Measurements from ENCODE around the gene TCHHL1.

Gene TCHHL1

DNA sequence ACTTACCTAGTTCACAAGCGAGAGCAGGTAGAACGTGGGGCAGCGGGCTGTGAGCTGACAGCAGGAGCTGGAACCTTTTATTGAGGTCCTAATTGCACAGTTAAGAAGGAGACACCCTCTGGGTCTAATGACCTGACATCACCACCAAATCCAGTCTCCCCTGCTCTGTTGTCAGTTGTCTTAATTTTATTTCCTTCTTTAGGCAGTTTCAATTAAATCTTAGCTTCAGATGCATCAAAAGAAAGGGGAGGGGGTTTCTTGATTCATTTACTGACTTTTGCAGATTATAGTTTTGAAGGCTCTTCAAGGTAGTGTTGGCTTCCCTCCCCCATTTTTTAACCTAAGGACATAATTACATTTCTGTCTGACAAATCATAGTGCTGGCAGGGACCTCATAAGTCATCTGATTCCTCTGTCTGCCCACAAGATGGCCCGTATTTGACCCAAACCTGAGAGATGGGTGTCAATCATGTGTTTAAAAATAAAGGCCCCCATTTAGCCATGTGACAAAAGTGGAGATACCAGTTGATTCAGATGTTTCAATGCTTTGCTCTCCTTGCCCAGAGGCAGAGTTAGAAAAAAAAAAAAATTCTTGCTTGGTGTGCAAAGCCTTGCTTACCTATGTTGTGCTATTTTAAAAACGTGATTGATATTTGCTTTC, at the start of gene TCHHL1:
TSS of gene TCHHL1 (minus strand) at position 51 of the 661 bp plus-strand sequence. CDS start 921 bp downstream, outside the sequence.
- no peak for DNase-seq

DNA sequence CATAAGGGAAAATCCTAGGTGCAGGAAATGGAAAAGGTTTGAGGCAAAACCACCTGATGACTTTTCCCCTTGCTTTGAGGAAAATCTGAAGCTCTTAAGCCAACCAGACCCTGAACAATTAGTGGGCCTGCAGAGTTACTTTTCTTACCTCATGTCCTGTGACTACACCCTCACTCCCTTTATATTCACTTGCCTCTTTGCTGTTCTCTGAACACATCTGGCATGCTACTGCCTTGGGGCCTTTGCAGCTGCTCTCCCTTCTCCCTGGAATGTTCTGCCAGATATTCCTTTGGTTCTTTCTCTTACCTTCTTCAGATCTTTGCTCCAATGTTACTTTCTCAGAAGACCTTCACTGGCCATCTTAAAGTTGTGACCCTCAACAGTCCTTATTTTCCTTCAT, 48.4 kb upstream of the TCHHL1 start:
- no peak for DNase-seq

DNA sequence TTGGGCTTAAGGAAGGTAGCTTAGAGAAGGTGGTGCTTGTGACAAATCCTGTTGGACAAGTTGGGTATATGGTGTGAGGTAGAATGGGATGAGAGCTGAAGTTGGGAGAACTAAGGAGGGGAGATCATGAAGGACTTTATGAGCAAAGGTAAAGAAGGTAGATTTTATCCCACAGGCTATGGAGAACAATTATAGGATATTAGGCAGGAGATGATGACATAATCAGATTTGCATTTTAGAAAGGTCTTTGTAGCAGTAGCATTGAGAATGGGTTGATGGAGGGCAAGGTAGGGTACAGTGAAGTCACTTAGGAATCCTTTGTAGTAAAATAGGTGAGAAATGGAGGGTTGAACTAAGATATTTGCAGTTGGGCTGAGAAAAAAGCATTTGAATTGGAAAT, 41.3 kb upstream of the TCHHL1 start:
- DNase-seq: no peak

DNA sequence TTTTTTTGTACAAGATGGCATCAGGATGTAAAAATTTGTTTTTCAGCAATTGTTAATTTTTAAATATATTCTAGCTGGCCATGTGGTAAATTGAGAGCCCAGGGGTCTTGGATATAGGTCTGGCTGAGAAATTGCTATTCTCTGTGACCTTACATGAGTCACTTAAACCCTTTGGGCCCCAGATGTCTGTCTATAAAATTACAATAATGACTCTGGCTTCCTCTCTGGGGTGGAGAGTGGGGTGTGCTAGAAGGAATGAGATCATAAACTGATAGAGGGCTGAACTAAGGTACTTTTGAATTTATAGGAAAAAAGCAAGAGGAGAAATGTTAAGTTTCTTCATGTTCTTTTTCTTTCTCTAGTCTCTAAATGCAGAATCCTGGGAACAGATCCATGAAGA, 38.8 kb upstream of the TCHHL1 start:
- DNase-seq: no peak

DNA sequence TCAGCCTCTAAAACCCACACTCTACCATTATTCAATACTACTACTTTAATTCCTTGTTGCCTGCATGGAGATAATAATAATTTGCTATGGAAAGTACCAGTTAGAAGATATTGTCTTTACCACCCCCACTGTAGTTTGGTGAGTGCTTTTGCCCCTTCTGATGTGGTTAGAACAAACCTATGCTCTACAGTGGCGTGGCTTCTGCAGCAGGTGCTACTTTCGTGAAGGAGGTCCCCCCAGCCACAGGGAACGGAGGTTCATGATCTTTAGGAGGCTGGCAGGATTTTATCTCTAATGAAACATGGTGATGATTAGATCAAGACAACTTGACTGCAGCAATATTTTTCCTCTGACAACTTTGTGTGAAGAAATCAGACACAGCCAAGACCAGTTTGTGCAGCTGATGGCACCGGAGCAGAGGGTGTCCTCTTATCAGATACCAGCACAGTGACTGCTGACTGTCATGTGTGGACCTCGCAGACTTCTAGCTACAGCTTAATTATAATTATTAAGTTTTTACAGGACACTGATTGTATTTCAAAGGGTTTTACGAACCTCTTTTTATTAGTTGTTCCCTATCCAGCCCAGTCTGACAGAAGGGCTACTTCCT, 37.1 kb upstream of the TCHHL1 start:
- no peak for DNase-seq

DNA sequence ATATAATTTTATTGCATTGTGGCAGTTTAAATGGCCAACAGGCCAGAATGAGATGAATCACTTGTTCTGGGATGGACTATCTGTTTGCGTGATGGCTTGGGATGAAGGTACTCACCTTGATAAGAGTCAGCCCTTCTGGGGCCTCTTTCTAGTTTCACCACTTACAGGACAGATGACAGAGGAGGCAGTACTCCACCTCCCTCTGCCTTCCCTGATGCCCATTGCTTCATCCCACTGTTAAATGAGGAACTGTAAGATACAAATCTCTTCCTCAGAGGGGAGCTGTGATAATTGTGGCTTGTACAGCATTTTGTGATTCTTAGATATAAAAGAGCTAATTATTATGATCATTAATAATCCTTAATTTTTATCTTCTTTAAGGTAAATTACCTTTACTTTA, 30.1 kb upstream of the TCHHL1 start:
- DNase-seq: no peak

DNA sequence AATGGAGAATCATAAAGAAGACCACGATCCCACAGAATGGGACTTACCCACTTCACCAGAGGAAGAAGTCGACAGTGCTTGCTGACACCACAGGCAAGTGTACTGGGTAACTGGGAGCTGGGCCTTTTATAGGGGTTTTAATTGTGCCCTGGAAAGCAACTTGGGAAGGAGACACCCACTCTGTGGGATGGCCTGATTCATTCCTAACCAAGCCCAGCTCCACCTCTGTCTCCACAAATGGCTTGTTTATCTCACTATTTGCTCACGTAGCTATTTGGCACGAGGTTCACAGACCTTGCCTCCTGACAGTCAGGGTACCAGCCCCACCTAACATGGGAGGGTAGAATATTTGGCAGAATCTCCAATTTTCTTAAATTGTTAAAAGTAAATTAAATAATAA, 26.5 kb upstream of the TCHHL1 start, which contains the start of gene TCHH:
TSS of gene TCHH (minus strand) at position 101 of the 400 bp plus-strand sequence. CDS start 1,364 bp downstream, outside the sequence.
- no peak for DNase-seq

DNA sequence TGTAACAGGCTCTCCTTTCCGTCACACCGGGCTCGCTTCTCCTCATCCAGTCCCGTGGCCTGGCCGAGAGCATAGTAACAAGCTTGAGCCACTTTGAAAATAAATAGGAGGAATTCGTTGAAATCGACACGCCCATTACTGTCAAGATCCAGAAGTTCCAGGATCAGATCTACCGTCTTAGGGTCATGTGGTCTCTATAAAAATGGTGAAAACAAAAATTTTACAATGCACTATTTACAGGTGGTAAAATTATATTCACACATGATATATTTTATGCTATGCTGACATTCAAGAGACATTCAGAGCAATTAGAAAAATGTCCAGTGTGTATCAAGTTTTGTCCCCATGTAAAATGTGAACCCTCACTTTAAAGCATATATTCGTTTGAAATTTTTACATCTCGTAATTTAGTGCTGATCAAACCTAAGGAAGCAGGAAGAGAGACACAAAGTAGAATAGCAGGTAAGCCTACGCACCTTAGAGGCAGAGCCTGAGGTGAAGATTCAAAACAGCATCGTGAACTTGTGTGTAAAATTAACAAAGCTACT, 24.1 kb upstream of the TCHHL1 start:
- no peak for DNase-seq

DNA sequence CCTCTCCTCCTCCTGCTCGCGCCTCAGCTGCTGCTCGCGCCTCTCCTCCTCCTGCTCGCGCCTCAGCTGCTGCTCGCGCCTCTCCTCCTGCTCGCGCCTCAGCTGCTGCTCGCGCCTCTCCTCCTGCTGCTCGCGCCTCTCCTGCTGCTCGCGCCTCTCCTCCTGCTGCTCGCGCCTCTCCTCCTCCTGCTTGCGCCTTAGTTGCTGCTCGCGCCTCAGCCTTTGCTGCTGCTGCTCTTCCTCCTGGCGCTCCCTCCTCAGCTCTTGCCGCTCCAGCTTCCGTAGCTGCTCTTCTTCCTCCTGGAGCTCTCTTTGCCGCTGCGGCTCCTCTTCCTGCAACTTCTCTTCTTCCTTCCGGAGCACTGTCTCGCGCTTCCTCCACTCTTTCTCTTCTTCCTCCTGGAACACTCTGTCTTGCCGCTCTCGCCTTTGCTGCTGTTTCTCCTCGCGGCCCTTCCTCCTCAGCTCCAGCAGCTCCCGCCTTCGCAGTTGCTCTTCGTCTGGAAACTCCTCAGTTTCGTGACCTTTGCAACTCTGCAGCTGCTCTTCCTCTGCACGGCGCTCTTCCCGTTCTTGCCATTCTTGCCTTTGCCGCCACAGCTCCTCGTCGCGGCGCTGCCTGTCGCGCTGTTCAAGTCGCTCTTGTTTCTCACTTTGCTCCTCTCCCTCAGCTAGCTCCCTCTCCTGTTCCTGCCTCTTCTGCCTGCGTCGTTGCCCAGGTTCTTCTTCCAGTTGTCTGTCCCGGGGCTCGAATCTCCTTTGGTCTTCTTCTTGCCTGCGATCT, 23.4 kb upstream of the TCHHL1 start:
- no peak for DNase-seq

DNA sequence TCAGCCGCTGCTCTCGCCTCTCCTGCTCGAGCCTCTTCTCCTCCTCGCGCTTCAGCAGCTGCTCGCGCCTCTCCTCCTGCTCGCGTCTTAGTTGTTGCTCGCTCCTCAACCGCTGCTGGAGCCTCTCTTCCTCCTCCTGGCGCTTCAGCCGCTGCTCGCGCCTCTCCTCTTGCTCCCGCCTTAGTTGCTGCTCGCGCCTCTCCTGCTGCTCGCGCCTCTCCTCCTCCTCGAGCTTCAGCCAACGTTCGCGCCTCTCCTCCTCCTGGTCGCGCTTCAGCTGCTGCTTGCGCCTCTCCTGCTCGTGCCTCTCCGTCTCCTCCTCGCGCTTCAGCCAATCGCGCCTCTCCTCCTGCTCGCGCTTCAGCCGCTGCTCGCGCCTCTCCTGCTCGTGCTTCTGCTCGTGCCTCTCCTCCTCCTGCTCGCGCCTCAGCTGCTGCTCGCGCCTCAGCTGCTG, 22.7 kb upstream of the TCHHL1 start:
- no peak for DNase-seq

DNA sequence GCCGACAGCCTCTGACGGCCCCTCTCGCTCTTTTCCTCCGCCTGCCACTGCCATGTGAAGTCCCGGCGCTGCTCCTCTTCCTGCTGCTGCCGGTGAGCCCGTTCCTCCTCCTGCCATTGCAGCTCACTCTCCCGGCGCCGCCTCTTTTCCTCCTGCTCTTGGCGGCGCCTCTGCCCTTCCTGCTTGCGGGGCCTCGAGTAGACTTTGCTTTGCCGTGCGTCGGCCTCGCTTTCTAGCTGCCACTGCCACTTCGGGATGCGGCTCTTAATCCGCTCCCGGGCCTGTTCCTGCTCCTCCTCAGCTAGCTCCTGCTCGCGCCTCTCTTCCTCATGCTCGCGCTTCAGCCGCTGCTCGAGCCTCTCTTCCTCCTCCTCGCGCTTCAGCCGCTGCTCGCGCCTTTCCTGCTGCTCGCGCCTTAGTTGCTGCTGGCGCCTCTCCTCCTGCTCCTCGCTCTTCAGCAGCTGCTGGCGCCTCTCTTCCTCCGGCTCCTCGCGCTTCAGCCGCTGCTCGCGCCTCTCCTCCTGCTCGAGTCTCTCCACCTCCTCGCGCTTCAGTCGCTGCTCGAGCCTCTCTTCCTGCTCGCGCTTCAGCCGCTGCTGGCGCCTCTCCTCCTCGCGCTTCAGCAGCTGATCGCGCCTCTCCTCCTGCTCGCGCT, 22.1 kb upstream of the TCHHL1 start:
- DNase-seq: no peak

DNA sequence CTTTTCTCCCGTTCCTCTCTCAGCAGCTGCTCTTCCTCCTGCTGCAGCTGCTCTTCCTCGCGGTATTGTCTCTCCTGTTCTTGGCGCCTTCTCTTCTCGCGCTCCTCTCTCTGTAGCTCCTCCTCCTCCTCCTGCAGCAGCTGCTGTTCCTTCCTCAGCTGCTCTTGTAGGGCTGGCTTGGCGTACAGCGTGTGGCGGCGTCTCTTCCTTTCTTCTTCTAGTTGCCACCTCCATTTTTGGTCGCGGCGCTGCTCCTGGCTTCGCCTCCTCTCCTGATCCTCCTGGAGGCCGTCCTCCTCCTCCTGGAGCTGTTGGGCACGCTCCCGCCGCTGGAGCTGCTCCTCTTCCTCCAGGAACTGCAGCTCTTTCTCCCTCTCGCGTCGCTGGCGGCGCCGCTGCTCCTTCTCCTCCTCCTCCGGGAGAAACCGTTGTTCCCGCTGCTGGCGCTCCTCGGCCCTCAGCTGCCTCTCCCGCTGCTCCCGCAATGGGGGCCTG, 21.5 kb upstream of the TCHHL1 start:
- no peak for DNase-seq

DNA sequence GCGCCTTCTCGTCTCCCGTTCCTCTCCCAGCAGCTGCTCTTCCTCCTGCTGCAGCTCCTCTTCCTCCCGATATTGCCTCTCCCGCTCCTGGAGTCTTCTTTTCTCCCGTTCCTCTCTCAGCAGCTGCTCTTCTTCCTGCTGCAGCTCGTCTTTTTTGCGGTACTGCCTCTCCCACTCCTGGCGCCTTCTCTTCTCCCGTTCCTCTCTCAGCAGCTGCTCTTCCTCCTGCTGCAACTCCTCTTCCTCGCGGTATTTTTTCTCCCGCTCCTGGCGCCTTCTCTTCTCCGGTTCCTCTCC, 21.1 kb upstream of the TCHHL1 start:
- DNase-seq: no peak

DNA sequence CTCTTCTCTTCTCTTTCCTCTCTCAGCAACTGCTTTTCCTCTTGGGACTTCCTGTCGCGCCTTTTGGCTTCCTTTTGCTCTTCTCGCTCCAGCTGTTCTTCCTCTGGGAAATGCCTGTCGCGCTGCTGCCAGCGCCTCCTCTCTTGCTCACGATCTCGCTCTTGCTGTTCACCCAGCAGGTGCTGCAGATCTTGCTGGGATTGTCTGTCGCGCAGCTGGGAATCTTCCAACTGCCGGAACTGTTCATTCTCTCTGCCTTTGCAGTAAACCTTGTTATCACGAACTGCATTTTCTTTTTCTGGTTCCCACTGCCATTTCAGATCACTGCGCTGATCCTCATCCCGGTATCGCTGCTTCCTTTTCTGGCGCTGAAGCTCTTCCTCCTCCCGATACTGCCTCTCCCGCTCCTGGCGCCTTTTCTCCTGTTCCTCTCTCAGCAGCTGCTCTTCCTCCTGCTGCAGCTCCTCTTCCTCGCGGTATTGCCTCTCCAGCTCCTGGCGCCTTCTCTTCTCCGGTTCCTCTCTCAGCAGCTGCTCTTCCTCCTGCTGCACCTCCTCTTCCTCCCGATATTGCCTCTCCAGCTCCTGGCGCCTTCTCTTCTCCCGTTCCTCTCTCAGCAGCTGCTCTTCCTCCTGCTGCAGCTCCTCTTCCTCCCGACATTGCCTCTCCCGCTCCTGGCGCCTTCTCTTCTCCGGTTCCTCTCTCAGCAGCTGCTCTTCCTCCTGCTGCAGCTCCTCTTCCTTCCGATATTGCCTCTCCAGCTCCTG, 20.6 kb upstream of the TCHHL1 start:
- DNase-seq: no peak

DNA sequence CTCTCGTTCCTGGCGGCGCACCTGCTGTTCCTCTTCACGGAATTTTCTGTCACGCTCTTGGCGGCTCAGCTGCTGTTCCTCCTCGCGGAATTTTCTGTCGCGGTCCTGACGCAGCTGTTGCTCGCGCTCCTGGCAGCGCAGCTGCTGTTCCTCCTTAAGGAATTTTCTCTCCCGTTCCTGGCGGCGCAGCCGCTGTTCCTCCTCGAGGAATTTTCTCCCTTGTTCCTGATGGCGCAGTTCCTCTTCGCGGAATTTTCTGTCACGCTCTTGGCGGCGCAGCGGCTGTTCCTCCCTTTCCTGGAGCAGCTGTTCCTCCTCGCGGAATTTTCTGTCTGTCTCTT, 20.0 kb upstream of the TCHHL1 start:
- DNase-seq: no peak

DNA sequence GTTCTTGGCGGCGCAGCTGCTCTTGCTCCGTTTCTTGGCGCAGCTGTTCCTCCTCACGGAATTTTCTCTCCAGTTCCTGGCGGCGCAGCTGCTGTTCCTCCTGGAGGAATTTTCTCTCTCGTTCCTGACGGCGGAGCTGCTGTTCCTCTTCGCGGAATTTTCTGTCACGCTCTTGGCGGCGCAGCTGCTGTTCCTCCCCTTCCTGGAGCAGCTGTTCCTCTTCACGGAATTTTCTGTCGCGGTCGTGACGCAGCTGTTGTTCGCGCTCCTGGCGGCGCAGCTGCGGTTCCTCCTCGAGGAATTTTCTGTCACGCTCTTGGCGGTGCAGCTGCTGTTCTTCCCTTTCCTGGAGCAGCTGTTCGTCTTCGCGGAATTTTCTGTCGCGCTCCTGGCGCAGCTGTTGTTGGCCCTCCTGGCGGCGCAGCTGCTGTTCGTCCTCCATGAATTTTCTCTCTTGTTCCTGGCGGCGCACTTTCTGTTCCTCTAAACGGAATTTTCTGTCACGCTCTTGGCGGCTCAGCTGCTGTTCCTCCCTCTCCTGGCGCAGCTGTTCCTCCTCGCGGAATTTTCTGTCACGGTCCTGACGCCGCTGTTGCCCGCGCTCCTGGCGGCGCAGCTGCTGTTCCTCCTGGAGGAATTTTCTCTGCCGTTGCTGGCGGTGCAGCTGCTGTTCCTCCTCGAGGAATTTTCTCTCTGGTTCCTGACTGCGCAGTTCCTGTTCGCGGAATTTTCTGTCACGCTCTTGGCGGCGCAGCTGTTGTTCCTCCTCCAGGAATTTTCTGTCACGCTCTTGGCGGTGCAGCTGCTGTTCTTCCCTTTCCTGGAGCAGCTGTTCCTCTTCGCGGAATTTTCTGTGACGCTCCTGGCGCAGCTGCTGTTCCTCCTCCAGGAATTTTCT, 19.4 kb upstream of the TCHHL1 start:
- no peak for DNase-seq

DNA sequence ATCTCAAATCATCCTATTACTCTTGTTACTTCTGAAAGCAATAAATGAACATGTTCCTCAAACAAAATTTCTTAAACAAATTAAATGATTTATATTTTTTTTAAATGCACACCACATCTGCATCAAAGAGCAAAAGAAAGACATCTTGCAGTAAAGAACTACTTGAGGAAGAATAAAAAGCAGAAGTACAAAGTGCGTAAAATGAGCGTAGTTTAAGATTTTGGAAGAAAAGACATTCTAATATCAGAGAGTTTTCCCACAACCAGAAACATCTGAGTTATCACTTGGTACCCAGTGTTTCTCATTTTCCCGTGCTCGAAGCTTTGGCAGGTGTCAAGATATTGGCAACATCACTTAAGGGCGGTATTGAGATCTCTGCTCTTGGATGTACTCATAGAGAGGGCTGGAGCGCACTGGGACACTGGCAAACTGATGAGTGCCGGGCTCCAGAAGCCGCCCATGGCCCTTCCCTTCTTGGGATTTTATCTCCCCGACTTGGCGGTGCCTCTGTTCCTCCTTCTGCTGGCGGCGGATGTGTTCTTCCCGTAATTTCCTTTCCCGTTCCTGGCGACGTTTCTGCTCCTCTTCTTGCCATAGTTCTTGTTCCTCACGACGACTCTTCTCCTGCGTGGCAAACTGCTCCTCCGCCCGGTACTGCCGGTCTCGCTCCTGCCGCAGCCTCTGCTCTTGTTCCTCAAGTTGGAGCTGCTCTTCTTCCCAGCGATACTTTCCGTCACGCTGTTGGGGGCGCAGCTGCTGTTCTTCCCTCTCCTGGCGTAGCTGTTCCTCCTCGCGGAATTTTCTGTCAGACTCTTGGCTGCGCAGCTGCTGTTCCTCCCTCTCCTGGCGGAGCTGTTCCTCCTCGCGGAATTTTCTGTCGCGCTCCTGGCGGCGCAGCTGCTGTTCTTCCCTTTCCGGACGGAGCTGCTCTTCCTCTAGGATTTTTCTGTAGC, 18.4 kb upstream of the TCHHL1 start:
- no peak for DNase-seq

DNA sequence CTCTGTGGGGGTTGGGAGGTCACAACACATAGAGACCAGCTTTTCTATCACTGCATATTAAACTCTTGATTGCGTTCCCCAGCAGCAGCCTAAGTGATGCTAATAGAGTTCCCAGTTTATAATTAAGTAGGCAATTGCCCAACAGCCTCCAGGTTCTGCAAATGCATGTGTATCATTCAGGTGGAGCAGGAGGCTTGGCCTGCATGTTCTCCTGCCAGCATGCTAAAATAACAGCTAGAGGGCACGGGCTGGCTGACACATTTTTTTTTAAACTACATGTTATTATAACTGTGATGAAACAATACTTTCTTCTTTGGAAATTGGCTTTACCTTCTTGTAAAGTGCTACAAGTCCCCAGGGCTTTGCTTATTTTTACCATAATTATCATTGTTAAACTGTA, 16.0 kb upstream of the TCHHL1 start:
- DNase-seq: no peak

DNA sequence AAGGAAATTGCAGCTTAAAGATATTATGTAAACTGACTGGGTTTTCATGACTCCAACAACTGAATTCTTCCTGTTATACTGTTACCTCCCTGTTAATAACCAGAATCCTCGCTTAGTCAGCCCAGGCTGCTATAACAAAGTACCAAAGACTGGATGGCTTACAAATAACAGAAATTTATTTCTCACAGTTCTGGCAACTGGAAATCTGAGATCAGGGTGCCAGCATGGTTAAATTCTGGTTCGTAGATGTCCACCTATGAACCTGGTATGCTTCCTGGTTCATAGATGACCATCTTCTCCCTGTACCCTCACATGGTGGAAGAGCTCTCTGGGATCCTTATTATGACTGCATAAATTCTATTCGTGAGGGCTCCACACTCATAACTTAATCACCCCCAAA, 8.1 kb upstream of the TCHHL1 start:
- DNase-seq: no peak

DNA sequence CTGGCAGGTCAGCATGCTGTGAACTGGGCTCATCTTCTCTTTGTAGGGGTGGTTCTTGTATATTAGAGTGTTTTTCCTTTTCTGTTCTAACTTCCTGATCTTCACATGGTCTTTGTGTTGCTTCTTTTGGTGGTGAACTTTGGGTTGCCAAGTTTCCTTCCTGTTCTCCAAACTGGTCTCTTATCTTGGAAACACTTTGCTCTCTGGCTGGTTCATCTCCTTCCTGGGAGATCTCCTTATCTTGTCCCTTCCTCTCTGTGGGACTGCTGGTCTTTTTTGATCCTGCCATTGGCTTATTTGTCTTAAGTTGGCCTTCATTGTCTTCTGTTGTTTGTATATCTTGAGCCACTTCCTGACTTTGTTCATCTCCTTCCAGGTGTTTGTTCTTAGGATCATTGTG, 2.1 kb downstream of the TCHHL1 start:
- DNase-seq: no peak
